ENCODE measurements around the gene ALDH9A1. TPM values are rescaled to one million over a fixed set of nuclear protein-coding genes. Genes with fewer than 3 reads are reported as not detected.
A peak's percentile ranks its signal among the peaks of the same experiment; 100 is the strongest.

The ALDH9A1 gene
- total RNA-seq, 1 donor from 2014 or later: 68.2 TPM

- no peak overlapping the region for H3K27ac Mint-ChIP-seq (ENCODE audit: unreplicated experiment)
- Histone ChIP-seq H3K36me3 (ENCODE audit: insufficient read depth, low read length) (no peaks in the 10 kb centered on the region), H3K9me3 (ENCODE audit: insufficient read depth, low read depth, low read length) (no peaks in the 10 kb centered on the region), H3K4me2 (ENCODE audit: low read length) (peak overlapping the region; percentile 94), H4K20me1 (ENCODE audit: insufficient read depth, low read length) (peaks cover 39% of the 10 kb centered on the region), H2AFZ (ENCODE audit: low read depth, low read length) (peak overlapping the region; percentile 87), H3K79me2 (ENCODE audit: insufficient read depth, low read length) (peaks cover 51% of the 10 kb centered on the region), H3K27ac (ENCODE audit: low read depth, low read length) (peak overlapping the region; percentile 80), H3K4me1 (ENCODE audit: insufficient read depth, low read length) (peaks cover 21% of the 10 kb centered on the region), H3K9ac (ENCODE audit: low read length) (peak overlapping the region; percentile 91), H3K27me3 (ENCODE audit: insufficient read depth, low read length) (no peaks in the 10 kb centered on the region), H3K4me3 (ENCODE audit: insufficient read depth, low read depth, low read length) (peak overlapping the region; percentile 96)
- H3K9me3 Mint-ChIP-seq (ENCODE audit: unreplicated experiment): no peaks in the 10 kb centered on the region
- peaks cover 2% of the 10 kb centered on the region for H3K36me3 Mint-ChIP-seq (ENCODE audit: low read depth, unreplicated experiment)
- H3K27me3 Mint-ChIP-seq (ENCODE audit: low read depth, unreplicated experiment): no peaks in the 10 kb centered on the region
- FAIRE-seq: peak; percentile 23
- no peak overlapping the region for H3K4me3 Mint-ChIP-seq (ENCODE audit: unreplicated experiment)
- peak; percentile 87 for DNase-seq (ENCODE audit: low read depth)
- TF ChIP-seq EZH2 (IDR thresholded peaks at IDR 0.05; ENCODE audit: insufficient read depth, low read length) (no peak), CTCF (IDR thresholded peaks at IDR 0.05; ENCODE audit: insufficient read depth, low read depth, low read length) (no peak)
- H3K4me1 Mint-ChIP-seq (ENCODE audit: low read depth, unreplicated experiment): peaks cover 21% of the 10 kb centered on the region
Observed at GRCh38 chr1:165631342-165632151, 66.8 kb downstream of the ALDH9A1 start.

DNA sequence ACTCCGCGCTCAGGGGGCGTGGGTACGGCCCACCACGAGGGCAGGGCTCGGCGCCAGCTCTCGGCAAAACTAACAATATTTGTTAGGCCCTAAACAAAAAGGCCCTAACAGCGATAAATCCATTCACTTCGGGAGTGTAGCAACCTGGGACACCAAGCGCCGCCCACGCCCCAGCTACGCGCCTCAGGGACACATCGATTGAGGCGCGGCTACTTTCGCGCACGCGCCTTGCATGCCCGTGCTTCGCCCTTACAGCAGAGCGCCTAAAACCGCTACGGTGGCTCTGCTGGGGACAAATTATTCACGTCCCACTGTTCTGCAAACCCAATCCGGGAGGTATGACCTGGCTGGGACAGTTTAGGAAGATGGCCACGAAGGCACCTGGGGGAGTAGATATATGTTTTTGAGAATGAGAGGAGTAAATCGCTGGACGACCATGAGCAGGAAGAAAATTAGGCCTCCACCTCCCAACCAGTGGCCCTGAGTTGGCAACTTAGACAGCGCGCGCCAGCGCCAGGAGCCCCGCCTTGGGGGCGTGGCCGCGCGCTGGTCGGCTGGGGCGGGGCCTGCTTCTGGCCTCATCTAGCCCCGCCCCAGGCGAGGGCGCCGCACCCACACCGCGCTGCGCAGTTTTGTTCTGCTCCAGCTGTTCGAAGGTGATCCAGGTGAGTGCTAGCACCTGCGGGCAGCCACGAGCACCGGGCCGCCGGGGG lies 67.6 kb downstream of the ALDH9A1 start, which contains the start of gene MGST3:
Gene MGST3 (plus strand): TSS at position 606 of the 713 bp plus-strand sequence. CDS start 18,614 bp downstream, outside the sequence.
- no peaks in the 10 kb centered on the region for H3K36me3 ChIP-seq (ENCODE audit: insufficient read depth, low read length)
- H3K4me3 ChIP-seq (ENCODE audit: insufficient read depth, low read depth, low read length): peak within 1 kb of the TSS; percentile 96
- H3K9ac ChIP-seq (ENCODE audit: low read length): peak within 1 kb of the TSS; percentile 91
- Mint-ChIP-seq H3K4me1 (ENCODE audit: low read depth, unreplicated experiment) (peaks cover 21% of the 10 kb centered on the region), H3K27me3 (ENCODE audit: low read depth, unreplicated experiment) (no peaks in the 10 kb centered on the region), H3K9me3 (ENCODE audit: unreplicated experiment) (no peaks in the 10 kb centered on the region), H3K27ac (ENCODE audit: unreplicated experiment) (peak within 1 kb of the TSS; percentile 31), H3K36me3 (ENCODE audit: low read depth, unreplicated experiment) (peaks cover 2% of the 10 kb centered on the region), H3K4me3 (ENCODE audit: unreplicated experiment) (no peak within 1 kb of the TSS)
- no peaks in the 10 kb centered on the region for H3K27me3 ChIP-seq (ENCODE audit: insufficient read depth, low read length)
- no peak for TF ChIP-seq CTCF (IDR thresholded peaks at IDR 0.05; ENCODE audit: insufficient read depth, low read depth, low read length)
- no peak for TF ChIP-seq EZH2 (IDR thresholded peaks at IDR 0.05; ENCODE audit: insufficient read depth, low read length)
- no peaks in the 10 kb centered on the region for H3K9me3 ChIP-seq (ENCODE audit: insufficient read depth, low read depth, low read length)
- peaks cover 44% of the 10 kb centered on the region for H3K79me2 ChIP-seq (ENCODE audit: insufficient read depth, low read length)
- H3K4me1 ChIP-seq (ENCODE audit: insufficient read depth, low read length): peaks cover 21% of the 10 kb centered on the region
- H3K27ac ChIP-seq (ENCODE audit: low read depth, low read length): peak within 1 kb of the TSS; percentile 80
- DNase-seq (ENCODE audit: low read depth): peak; percentile 96
- H3K4me2 ChIP-seq (ENCODE audit: low read length): peak within 1 kb of the TSS; percentile 94
- H4K20me1 ChIP-seq (ENCODE audit: insufficient read depth, low read length): peaks cover 36% of the 10 kb centered on the region
- peak within 1 kb of the TSS; percentile 87 for H2AFZ ChIP-seq (ENCODE audit: low read depth, low read length)
- no peak for FAIRE-seq

Measured in astrocyte (in vitro differentiated cells and primary cell).